LNCAP (cell line): ENCODE results near the gene HPD.

ENCODE experiments used
- TF ChIP-seq, protein P1 (sequence below): fragments of 450-650 bp; IDR thresholded peaks from 2 replicates; pipeline ENCODE4 v1.5.1; 2017; ENCODE audit warnings: mild to moderate bottlenecking

The HPD gene

DNA sequence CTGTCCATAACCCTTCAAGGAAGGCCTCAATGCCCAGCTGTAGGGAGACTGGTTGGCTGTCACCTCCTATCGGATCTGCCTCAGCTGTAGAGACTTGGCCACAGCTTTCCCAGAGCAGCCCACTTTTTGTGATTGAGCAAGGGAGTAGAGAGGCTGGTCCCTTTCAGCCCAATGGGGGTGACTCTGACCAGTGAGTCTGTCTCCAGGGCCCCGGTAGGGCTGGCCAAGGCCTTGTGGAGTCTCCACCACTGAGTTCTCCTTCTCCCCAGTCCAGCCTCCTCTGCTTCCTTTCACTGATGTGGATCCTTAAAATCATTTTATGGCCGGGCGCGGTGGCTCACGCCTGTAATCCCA lies 14.5 kb upstream of the HPD start:
- TF ChIP-seq, protein P1, sequence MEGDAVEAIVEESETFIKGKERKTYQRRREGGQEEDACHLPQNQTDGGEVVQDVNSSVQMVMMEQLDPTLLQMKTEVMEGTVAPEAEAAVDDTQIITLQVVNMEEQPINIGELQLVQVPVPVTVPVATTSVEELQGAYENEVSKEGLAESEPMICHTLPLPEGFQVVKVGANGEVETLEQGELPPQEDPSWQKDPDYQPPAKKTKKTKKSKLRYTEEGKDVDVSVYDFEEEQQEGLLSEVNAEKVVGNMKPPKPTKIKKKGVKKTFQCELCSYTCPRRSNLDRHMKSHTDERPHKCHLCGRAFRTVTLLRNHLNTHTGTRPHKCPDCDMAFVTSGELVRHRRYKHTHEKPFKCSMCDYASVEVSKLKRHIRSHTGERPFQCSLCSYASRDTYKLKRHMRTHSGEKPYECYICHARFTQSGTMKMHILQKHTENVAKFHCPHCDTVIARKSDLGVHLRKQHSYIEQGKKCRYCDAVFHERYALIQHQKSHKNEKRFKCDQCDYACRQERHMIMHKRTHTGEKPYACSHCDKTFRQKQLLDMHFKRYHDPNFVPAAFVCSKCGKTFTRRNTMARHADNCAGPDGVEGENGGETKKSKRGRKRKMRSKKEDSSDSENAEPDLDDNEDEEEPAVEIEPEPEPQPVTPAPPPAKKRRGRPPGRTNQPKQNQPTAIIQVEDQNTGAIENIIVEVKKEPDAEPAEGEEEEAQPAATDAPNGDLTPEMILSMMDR, result no peak

DNA sequence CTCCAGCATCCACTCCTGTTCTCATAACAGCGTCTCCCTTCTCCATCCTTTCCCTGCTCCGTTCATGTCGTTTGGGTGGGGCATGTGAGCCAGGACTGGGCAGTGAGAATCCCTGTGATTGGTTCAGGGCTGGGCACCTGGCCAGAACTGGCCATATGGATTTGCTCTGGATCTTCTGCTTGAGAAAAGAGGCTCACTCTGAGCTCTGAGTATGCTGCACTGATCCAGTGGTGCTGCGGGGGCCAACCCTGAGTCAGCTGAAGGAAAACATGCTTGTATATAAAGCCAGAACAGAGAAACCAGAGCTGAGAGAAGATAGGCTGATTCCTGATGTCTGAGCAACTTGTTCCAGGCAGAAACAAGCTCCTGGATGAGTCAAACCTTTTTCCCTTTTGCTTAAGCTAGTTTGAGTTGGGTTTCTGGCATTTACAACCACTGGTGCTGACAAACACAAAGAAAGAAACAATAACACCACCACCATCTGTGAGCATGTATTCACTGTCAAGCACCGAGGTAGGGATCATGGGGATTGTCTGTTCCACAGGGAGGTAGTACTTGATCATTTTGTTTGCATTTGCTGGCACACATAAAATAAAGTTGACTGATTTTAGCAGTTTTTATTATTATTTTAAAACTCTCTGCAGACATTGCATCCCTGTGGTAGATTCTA lies 14.0 kb upstream of the HPD start:
- TF ChIP-seq, protein P1, result no peak

DNA sequence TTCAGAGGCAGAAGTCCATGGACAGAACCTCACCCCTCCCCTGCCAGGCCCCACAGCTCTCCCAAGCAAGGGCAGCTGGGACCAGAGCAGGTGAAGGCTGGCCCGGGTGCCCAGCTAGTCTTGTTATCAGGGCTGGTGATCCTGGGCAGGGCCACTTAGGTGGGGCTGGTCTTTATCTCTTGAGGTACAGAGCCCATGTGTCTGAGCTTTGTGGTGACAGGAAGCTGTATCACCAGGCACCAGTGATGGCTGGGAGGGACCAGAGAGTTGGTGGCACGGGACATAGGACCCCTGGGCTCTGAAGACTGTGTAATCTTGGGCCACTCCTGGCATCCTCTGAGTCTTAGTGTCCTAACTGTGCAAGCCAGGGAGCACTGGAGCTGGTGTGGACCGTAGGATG lies 12.8 kb upstream of the HPD start:
- TF ChIP-seq, protein P1, result no peak

DNA sequence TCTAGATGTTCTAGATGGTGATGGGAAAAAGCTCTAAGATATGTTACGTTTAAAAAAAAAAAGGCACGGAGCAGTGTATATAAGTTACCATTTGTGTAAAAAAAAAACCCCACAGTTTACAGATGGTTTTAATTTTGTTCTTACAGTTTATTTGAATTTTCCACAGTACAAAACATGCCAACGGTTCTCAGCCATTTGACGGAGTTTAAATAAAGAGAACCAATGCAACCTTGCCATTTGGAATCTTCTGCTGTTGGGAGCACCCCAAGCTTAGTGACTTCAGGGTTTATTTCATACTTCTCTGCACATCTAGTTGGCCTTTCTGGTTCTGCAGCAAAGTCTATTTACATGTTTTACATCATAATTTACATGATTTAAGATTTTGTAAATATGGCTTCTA lies 7.7 kb upstream of the HPD start:
- TF ChIP-seq, protein P1, result no peak

DNA sequence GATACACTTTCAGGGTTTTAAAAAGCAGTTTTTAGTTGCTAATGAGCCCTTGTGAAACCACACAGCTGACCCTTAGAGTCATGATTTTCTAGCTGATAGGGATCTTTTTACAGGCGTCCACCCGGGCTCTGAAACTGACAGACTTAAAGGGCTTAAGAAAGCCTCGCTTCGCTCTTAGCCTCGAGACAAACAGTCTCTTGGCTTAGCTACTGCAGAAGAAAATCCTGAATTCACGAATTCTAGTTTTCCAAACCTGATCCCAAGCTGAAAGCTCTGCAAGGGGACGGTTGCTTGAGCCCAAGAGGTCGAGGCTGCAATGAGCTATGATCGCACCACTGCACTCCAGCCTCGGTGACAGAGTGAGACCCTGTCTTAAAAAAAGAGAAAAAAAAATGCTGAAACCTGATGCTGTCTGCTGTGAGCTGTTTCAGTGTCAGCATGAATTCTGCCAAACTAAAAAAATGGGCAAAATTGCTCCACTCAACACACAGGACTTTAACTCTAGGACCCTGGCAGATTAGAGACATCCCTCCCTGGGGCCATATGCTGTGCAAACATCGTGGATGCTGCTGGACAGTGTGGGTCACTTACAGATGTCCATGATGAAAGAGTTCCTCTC lies 3.1 kb upstream of the HPD start:
- TF ChIP-seq, protein P1, result no peak

DNA sequence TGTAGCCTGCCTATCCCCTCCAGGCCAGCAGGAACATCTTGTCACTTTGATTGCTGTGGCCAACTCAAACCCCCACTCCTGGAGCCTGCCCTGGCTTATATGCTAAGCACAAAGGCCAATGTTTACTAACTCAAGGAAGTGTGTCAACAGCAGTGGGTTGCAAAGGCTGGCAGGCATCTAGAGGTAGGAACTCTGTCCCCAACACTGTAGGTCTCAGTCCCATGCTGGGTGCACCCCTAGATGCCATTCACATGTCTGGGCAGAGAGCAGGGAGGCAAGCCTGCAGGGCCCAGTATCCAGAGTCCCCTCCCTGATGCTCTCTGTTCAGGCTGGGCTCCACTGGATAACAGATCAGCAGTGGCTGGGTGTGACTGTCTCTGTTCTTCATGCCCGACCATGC lies 1.6 kb upstream of the HPD start:
- TF ChIP-seq, protein P1, result no peak

DNA sequence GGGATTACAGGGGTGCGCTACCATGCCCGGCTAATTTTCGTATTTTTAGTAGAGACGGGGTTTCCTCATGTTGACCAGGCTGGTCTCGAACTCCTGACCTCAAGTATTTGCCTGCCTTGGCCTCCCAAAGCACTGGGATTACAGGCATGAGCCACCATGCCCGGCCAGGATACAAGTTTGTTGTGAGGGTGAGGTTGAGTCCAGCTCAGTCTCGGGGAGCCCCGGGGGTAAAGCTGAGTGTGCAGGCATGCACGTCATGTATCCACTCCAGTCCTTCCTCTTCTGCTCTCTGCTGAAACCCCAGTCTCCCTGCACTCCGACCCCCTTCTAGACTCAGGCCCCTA lies 369 bp downstream of the HPD start:
- TF ChIP-seq, protein P1, result no peak
